OCI-LY1 (cell line): ENCODE results near the gene FAM131A.

ENCODE experiments used
- H2AFZ ChIP-seq: fragments of 200-600 bp; sonication (generic), shearing (Covaris generic); 2 replicates; pipeline ENCODE4 v1.6.0; 2014; ENCODE audit warnings: antibody characterized with exemption, mild to moderate bottlenecking, low read length
- H3F3A ChIP-seq: fragments of 200-600 bp; sonication (generic), shearing (Covaris generic); 2 replicates; pipeline ENCODE4 v1.6.0; 2014; ENCODE audit warnings: mild to moderate bottlenecking, antibody characterized with exemption, low read length, moderate library complexity; ENCODE audit not compliant: insufficient read depth
- H3K27ac ChIP-seq: fragments of 200-600 bp; sonication (generic); 2 replicates; pipeline ENCODE4 v1.5.1; 2014; ENCODE audit warnings: low read length, mixed run types, mild to moderate bottlenecking, low read depth; ENCODE audit not compliant: poor library complexity, severe bottlenecking
- H3K27me3 ChIP-seq: fragments of 200-600 bp; sonication (generic); 2 replicates; pipeline ENCODE4 v1.6.0; 2014; ENCODE audit warnings: antibody characterized with exemption, mild to moderate bottlenecking, low read length, moderate library complexity; ENCODE audit not compliant: insufficient read depth
- H3K36me3 ChIP-seq: fragments of 200-600 bp; sonication (generic); 2 replicates; pipeline ENCODE4 v1.6.1; 2014; ENCODE audit warnings: mild to moderate bottlenecking, antibody characterized with exemption, low read length, moderate library complexity, mixed read lengths; ENCODE audit not compliant: insufficient read depth
- H3K4me1 ChIP-seq: fragments of 200-600 bp; sonication (generic); 2 replicates; pipeline ENCODE4 v1.5.1; 2014; ENCODE audit warnings: mild to moderate bottlenecking, low read length, moderate library complexity; ENCODE audit not compliant: insufficient read depth, severe bottlenecking
- H3K4me2 ChIP-seq: fragments of 200-600 bp; sonication (generic), shearing (Covaris generic); 2 replicates; pipeline ENCODE4 v1.6.1; 2014; ENCODE audit warnings: low read length
- H3K4me3 ChIP-seq: fragments of 200-600 bp; sonication (generic); 2 replicates; pipeline ENCODE4 v1.5.1; 2014; ENCODE audit warnings: low read length, low read depth, mild to moderate bottlenecking, mixed read lengths; ENCODE audit not compliant: poor library complexity, severe bottlenecking
- H3K79me2 ChIP-seq: fragments of 200-600 bp; shearing (Covaris generic); 2 replicates; pipeline ENCODE4 v1.6.1; 2016; ENCODE audit warnings: mixed run types, low read length, mixed read lengths; ENCODE audit not compliant: insufficient read depth
- H3K9ac ChIP-seq: fragments of 200-600 bp; sonication (generic), shearing (Covaris generic); 2 replicates; pipeline ENCODE4 v1.6.1; 2014; ENCODE audit warnings: mild to moderate bottlenecking, low read length, mixed read lengths
- H3K9me2 ChIP-seq: fragments of 200-600 bp; sonication (generic), shearing (Covaris generic); 2 replicates; pipeline ENCODE4 v1.6.1; 2014; ENCODE audit warnings: low read depth, mild to moderate bottlenecking, low read length, mixed read lengths
- H3K9me3 ChIP-seq: fragments of 200-600 bp; shearing (Covaris generic); 2 replicates; pipeline ENCODE4 v1.6.1; 2014; ENCODE audit warnings: low read length, mixed read lengths
- H4K20me1 ChIP-seq: fragments of 200-600 bp; sonication (generic), shearing (Covaris generic); 2 replicates; pipeline ENCODE4 v1.6.0; 2016; ENCODE audit warnings: mild to moderate bottlenecking, low read length; ENCODE audit not compliant: insufficient read depth
- EZH2 ChIP-seq: fragments of 200-600 bp; sonication (generic), shearing (Covaris generic); IDR thresholded peaks from 2 replicates; pipeline ENCODE4 v1.8.0; 2017; ENCODE audit warnings: borderline replicate concordance, mixed run types, mild to moderate bottlenecking, antibody characterized with exemption, low read length, moderate library complexity, mixed read lengths
- TF ChIP-seq, protein P1 (sequence below): fragments of 200-600 bp; sonication (generic), shearing (Covaris generic); IDR thresholded peaks from 2 replicates; pipeline ENCODE4 v1.5.1; 2017; ENCODE audit warnings: mild to moderate bottlenecking, antibody characterized with exemption, low read length, moderate library complexity, mixed read lengths

The FAM131A gene

GRCh38 chr3:184296616-184297015 lies 40.8 kb upstream of the FAM131A start:
- H3K27me3 ChIP-seq, result no peaks in the 10 kb centered on the region
- no peak for TF ChIP-seq EZH2
- TF ChIP-seq, protein P1, sequence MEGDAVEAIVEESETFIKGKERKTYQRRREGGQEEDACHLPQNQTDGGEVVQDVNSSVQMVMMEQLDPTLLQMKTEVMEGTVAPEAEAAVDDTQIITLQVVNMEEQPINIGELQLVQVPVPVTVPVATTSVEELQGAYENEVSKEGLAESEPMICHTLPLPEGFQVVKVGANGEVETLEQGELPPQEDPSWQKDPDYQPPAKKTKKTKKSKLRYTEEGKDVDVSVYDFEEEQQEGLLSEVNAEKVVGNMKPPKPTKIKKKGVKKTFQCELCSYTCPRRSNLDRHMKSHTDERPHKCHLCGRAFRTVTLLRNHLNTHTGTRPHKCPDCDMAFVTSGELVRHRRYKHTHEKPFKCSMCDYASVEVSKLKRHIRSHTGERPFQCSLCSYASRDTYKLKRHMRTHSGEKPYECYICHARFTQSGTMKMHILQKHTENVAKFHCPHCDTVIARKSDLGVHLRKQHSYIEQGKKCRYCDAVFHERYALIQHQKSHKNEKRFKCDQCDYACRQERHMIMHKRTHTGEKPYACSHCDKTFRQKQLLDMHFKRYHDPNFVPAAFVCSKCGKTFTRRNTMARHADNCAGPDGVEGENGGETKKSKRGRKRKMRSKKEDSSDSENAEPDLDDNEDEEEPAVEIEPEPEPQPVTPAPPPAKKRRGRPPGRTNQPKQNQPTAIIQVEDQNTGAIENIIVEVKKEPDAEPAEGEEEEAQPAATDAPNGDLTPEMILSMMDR, result no peak
- peaks cover 17% of the 10 kb centered on the region for H3K36me3 ChIP-seq
- H4K20me1 ChIP-seq, result no peaks in the 10 kb centered on the region
- H3K27ac ChIP-seq, result no peak overlapping the region
- no peak overlapping the region for H2AFZ ChIP-seq
- peaks cover 19% of the 10 kb centered on the region for H3K4me1 ChIP-seq
- H3K4me3 ChIP-seq, result no peak overlapping the region
- H3K9me2 ChIP-seq, result no peaks in the 10 kb centered on the region
- H3K9me3 ChIP-seq, result no peaks in the 10 kb centered on the region
- no peak overlapping the region for H3K4me2 ChIP-seq
- H3K9ac ChIP-seq, result no peak overlapping the region
- no peaks in the 10 kb centered on the region for H3F3A ChIP-seq
- peaks cover 15% of the 10 kb centered on the region for H3K79me2 ChIP-seq

- H3K27ac ChIP-seq, result no peak within 1 kb of the TSS
Observed at GRCh38 chr3:184298759-184299487, 38.5 kb upstream of the FAM131A start, which contains the start of gene PSMD2. Gene PSMD2, plus strand, starts transcription at chr3:184299241. Its CDS starts 26 bp downstream, at chr3:184299267.

DNA sequence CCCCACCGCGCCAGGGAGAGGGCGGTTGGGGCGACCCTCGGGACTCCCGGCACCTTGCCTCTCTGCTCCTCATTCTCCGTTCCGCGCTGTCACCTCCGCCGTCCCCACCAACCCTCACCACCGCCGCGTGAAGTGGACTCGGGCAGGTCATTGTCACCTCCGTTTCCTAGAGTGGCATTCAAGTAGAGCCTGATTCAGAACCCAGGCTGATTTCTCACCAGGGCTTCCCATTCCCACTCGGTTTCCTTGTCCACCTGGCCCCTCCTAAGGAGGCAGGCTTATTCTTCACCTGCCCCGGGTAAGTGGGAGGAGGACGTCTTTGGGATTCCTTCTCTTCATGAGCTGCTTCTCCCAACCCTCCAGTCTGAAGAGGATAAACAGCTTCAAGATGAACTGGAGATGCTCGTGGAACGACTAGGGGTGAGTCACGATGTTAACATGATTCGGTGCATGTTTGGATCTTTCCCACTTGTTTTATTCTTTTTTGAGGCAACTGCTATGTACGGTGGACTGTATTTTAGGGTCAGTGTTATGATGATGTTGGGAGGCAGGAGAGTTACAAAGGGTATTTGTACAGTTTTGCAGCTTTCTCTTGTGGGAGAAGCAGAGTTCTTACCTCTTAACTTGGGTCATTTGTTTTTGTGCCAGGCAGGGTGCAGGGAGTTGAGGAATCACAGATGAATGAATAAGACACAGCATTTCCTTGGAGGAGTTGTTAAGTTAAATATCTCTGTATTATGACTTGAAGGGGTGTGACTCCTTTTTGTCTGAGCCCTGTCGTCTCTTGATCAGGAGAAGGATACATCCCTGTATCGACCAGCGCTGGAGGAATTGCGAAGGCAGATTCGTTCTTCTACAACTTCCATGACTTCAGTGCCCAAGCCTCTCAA lies 37.7 kb upstream of the FAM131A start:
- H3K9me2 ChIP-seq, result no peaks in the 10 kb centered on the region
- H3K4me1 ChIP-seq, result peaks cover 19% of the 10 kb centered on the region
- H3F3A ChIP-seq, result no peaks in the 10 kb centered on the region
- H3K9ac ChIP-seq, result peak overlapping the region; percentile 93
- no peak overlapping the region for H3K27ac ChIP-seq
- peak overlapping the region; percentile 92 for H3K4me3 ChIP-seq
- H3K4me2 ChIP-seq, result peak overlapping the region; percentile 75
- H2AFZ ChIP-seq, result no peak overlapping the region
- H3K9me3 ChIP-seq, result no peaks in the 10 kb centered on the region
- no peaks in the 10 kb centered on the region for H3K27me3 ChIP-seq
- no peaks in the 10 kb centered on the region for H4K20me1 ChIP-seq
- peaks cover 48% of the 10 kb centered on the region for H3K36me3 ChIP-seq
- peaks cover 15% of the 10 kb centered on the region for H3K79me2 ChIP-seq
- TF ChIP-seq, protein P1, result no peak
- no peak for TF ChIP-seq EZH2

More at GRCh38 chr3:184298759-184299487, 38.5 kb upstream of the FAM131A start, which contains the start of gene PSMD2:
- no peaks in the 10 kb centered on the region for H3K9me2 ChIP-seq
- H3K79me2 ChIP-seq, result peaks cover 15% of the 10 kb centered on the region
- peak within 1 kb of the TSS; percentile 42; the same call in 1 of the 2 replicates for H2AFZ ChIP-seq
- H3K27me3 ChIP-seq, result no peaks in the 10 kb centered on the region
- H3K4me1 ChIP-seq, result peaks cover 19% of the 10 kb centered on the region
- H3K36me3 ChIP-seq, result peaks cover 40% of the 10 kb centered on the region
- peak within 1 kb of the TSS; percentile 92 for H3K4me3 ChIP-seq
- no peaks in the 10 kb centered on the region for H3F3A ChIP-seq
- no peaks in the 10 kb centered on the region for H4K20me1 ChIP-seq
- H3K9me3 ChIP-seq, result no peaks in the 10 kb centered on the region
- no peak for TF ChIP-seq EZH2
- TF ChIP-seq, protein P1, result no peak
- peak within 1 kb of the TSS; percentile 89 for H3K4me2 ChIP-seq
- H3K9ac ChIP-seq, result peak within 1 kb of the TSS; percentile 93
